Measurements from ENCODE around the gene SCRT2.

DNA sequence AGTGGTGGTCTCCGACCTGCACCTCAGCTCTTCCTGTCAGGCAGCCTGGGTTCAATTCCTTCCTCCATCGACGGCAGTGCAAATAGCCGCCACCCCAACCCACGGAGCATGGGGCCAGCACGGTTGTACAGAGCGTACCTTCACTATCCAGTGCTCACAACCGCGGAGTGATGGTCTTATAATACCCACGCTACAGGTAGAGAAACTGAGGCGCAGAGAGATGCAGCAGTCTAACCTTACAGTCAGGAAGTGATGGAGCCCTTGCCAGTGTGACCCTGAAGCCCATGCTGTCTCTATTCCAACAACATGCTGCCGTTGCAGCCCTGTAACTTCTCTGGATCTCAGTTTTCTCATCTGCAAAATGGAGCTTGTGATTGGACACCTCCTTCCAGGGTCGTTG is 11.0 kb downstream of the SCRT2 start:
- peak; percentile 16 for TF ChIP-seq POLR2AphosphoS5 (IDR thresholded peaks at IDR 0.05)
- TF ChIP-seq MXI1 (conservative IDR thresholded peaks at IDR 0.05; ENCODE audit: poor library complexity, severe bottlenecking) = no peak
- no peak for TF ChIP-seq CTCF (IDR thresholded peaks at IDR 0.05; ENCODE audit: poor library complexity, severe bottlenecking)
- TF ChIP-seq, protein P1, sequence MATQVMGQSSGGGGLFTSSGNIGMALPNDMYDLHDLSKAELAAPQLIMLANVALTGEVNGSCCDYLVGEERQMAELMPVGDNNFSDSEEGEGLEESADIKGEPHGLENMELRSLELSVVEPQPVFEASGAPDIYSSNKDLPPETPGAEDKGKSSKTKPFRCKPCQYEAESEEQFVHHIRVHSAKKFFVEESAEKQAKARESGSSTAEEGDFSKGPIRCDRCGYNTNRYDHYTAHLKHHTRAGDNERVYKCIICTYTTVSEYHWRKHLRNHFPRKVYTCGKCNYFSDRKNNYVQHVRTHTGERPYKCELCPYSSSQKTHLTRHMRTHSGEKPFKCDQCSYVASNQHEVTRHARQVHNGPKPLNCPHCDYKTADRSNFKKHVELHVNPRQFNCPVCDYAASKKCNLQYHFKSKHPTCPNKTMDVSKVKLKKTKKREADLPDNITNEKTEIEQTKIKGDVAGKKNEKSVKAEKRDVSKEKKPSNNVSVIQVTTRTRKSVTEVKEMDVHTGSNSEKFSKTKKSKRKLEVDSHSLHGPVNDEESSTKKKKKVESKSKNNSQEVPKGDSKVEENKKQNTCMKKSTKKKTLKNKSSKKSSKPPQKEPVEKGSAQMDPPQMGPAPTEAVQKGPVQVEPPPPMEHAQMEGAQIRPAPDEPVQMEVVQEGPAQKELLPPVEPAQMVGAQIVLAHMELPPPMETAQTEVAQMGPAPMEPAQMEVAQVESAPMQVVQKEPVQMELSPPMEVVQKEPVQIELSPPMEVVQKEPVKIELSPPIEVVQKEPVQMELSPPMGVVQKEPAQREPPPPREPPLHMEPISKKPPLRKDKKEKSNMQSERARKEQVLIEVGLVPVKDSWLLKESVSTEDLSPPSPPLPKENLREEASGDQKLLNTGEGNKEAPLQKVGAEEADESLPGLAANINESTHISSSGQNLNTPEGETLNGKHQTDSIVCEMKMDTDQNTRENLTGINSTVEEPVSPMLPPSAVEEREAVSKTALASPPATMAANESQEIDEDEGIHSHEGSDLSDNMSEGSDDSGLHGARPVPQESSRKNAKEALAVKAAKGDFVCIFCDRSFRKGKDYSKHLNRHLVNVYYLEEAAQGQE (IDR thresholded peaks at IDR 0.05; ENCODE audit: borderline replicate concordance) = no peak
